ENCODE measurements around the gene MASP1.
A peak's percentile ranks its signal among the peaks of the same experiment; 100 is the strongest.

MASP1 gene

DNA sequence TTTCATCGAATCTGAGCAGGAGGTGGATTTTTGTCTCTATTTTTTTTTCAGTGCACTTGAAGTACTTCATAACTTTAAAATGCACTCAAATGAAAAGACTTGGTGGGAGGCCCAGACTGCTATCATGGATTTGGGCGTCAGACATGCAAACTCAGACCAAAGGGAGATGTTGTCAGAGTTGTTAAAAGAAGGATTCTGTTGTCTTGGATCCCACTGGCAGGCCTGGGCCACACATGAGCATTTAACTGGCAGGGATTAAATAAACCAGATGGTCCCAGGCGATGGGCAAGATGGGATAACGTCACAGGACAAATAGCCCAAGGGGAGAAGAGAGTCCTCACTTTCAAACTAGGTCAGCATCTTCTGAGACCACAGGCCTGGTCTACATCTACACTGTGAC, 78.8 kb downstream of the MASP1 start:
- H3K4me3 ChIP-seq (ENCODE audit: low read depth, low read length): no peak overlapping the region
- DNase-seq (ENCODE audit: low read depth, low spot score): no peak
- in situ Hi-C loops (cut with HindIII; ENCODE audit: low sequenced_read_pairs): no loop called here

DNA sequence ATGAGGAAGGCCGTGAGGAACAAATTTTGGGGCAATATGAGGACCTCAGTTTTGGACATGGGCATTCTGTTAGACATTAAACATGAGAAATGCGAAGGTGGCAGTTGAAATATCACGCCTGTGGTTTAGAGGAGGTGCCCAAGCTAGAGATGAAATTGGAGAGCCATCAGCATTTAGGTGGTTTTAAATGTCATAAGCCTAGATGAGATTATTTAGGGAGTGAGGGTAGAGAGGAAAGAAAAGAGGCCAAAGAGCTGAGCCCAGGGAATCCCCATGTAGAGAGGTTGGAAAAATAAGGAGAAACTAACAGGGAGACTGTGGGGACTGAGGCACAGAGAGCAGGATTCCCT, 79.4 kb downstream of the MASP1 start:
- in situ Hi-C loops (cut with HindIII; ENCODE audit: low sequenced_read_pairs): no loop called here
- no peak overlapping the region for H3K4me3 ChIP-seq (ENCODE audit: low read depth, low read length)
- TF ChIP-seq, protein P1, sequence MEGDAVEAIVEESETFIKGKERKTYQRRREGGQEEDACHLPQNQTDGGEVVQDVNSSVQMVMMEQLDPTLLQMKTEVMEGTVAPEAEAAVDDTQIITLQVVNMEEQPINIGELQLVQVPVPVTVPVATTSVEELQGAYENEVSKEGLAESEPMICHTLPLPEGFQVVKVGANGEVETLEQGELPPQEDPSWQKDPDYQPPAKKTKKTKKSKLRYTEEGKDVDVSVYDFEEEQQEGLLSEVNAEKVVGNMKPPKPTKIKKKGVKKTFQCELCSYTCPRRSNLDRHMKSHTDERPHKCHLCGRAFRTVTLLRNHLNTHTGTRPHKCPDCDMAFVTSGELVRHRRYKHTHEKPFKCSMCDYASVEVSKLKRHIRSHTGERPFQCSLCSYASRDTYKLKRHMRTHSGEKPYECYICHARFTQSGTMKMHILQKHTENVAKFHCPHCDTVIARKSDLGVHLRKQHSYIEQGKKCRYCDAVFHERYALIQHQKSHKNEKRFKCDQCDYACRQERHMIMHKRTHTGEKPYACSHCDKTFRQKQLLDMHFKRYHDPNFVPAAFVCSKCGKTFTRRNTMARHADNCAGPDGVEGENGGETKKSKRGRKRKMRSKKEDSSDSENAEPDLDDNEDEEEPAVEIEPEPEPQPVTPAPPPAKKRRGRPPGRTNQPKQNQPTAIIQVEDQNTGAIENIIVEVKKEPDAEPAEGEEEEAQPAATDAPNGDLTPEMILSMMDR (IDR thresholded peaks at IDR 0.05; ENCODE audit: low read depth, low read length): no peak
- no peak for DNase-seq (ENCODE audit: low read depth, low spot score)

More for the DNA sequence above, 78.8 kb downstream of the MASP1 start:
- TF ChIP-seq, protein P1 (IDR thresholded peaks at IDR 0.05; ENCODE audit: low read depth, low read length): no peak

DNA sequence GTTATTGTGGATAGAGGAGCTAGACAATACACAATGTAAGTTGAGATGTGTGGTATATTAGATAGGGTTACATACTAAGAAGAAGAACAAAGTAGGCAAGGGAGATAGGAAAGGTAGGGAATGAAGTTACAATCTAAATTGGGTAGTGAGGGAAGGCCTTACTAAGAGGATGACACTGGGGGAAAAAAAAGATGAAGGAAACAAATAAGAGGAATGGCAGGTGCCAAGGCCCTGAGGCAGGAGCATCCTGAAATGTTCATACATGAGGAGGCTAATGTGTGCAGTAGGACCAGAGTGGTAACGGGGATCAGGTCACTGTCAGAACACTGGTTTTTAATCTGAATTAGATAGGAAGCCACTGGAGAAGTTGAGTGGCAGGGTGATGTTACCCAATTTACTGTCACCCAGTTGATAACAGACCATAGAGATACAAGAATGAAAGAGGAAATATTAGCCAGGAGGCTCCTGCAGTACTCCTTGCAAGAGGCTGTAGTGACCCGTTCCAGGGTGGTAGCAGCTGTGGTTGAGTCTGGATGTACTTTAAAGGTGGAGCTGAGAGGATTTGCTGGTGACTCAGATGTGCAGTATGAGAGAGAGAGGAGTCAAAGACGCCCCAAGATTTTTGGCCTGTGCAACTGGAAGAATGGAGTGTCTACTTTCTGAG, 79.9 kb downstream of the MASP1 start:
- no peak overlapping the region for H3K4me3 ChIP-seq (ENCODE audit: low read depth, low read length)
- DNase-seq (ENCODE audit: low read depth, low spot score): peak; percentile 32
- TF ChIP-seq, protein P1 (IDR thresholded peaks at IDR 0.05; ENCODE audit: low read depth, low read length): no peak
- in situ Hi-C loops (cut with HindIII; ENCODE audit: low sequenced_read_pairs): no loop called here

DNA sequence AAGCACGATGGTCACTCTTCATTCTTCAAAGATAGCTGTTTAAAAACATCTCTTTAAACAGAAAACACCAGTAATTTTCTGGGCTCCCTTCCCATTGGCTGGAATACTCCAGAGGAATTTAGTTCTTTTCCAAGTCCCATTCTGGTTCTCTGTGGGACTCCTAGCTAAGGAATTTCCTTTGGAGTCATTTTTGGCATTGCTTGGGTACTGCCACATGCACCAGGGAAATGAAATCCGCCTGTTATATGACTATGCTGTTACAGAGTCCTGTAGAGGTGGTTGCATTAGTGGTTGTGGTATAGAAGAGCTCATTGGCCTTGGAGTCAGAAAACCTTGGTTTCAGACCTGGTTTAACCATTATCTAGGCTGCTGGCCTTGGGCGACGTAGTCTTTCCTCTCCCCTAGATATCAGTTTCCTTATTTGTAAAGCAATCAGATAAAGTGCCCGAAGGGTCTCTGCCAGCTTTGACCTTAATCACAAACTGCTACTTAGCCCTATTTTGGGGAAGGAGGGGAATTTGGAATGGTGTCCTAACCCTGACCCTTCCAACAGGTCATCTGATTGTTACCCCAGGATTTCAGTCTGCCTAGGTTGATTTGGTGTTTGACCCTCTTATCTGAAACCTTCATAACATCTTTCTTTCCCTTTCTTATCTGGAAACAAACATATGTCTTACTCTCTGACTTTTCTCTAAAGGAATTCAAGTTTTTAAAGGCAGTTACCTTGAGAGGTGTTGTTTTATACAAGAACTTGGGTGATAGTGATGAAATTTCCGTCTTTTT, 80.8 kb downstream of the MASP1 start:
- TF ChIP-seq, protein P1 (IDR thresholded peaks at IDR 0.05; ENCODE audit: low read depth, low read length): no peak
- no peak overlapping the region for H3K4me3 ChIP-seq (ENCODE audit: low read depth, low read length)
- DNase-seq (ENCODE audit: low read depth, low spot score): peak; percentile 76
- in situ Hi-C loops (cut with HindIII; ENCODE audit: low sequenced_read_pairs): no loop called here

DNA sequence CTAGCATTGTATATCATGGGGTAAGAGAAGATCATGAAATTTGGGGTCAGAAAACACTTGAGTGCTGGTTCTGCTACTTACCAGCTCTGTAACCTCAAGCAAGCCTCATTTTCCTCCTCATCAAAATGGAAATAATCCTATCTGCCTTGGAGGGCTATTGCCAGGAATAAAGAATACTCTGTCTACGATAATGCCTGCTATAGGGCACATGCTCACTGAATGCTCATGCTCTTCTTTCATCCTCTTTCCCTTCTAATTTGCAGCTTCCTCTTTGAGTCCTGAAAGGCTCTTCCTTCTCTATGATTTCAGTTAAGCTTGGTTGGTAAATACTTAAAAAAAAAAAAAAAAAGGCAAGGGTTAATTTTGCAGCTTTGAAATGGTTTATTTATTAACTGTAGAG, 81.4 kb downstream of the MASP1 start:
- TF ChIP-seq, protein P1 (IDR thresholded peaks at IDR 0.05; ENCODE audit: low read depth, low read length): no peak
- H3K4me3 ChIP-seq (ENCODE audit: low read depth, low read length): no peak overlapping the region
- in situ Hi-C loops (cut with HindIII; ENCODE audit: low sequenced_read_pairs): no loop called here
- no peak for DNase-seq (ENCODE audit: low read depth, low spot score)

DNA sequence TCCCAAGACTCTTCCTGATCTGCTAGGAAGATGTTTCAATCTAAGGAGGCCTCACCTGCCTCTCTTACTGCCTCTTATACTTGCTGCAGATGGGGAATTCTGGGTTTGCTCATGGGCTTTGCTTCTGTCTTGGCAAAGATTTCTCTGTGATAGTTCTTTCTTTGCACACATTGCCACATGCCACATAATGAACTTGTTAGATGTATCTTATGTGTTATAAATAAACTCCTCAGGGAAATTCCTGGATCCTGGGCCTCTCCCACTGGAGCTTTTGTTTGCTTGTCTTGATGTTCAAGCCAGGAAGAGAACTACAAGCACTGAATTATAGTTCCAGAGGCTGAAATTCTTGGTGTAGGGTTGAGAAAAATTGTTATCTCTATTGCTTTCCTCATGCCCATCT, 82.0 kb downstream of the MASP1 start:
- no peak overlapping the region for H3K4me3 ChIP-seq (ENCODE audit: low read depth, low read length)
- DNase-seq (ENCODE audit: low read depth, low spot score): no peak
- in situ Hi-C loops (cut with HindIII; ENCODE audit: low sequenced_read_pairs): no loop called here
- TF ChIP-seq, protein P1 (IDR thresholded peaks at IDR 0.05; ENCODE audit: low read depth, low read length): no peak

Measured in astrocyte of the spinal cord (primary cell).